Prostate gland (tissue), 2 donors: ENCODE measurements around the gene ARL2BP.

Experiments used
- CTCF ChIP-seq, 4 experiments: fragments of 200-600 bp in 2 of 4; fragments of 450-650 bp in 2 of 4; sonication (generic) in 2 of 4; IDR thresholded peaks; 1 replicate in 3 of 4; 2 replicates in 1 of 4; pipeline ENCODE4 v1.5.1; 2016 to 2019; ENCODE audit warnings: antibody characterized with exemption in 4 of 4, mild to moderate bottlenecking in 2 of 4, moderate library complexity in 2 of 4
- POLR2A ChIP-seq: fragments of 450-650 bp; IDR thresholded peaks from one replicate; pipeline ENCODE4 v1.6.1; 2016; ENCODE audit warnings: antibody characterized with exemption, mild to moderate bottlenecking

GRCh38 chr16:57216968-57217367 is 28.1 kb upstream of the ARL2BP start:
- no peak for TF ChIP-seq CTCF (IDR thresholded peaks at IDR 0.05)
- TF ChIP-seq POLR2A, result no peak
